Spinal cord (tissue), 10 donors: ENCODE measurements around the gene VDAC2. TPM values are rescaled to one million over a fixed set of nuclear protein-coding genes. Genes with fewer than 3 reads are reported as not detected.
"Not testable (repeated sequence)": the region's sequence is repeated elsewhere in the genome, so short reads cannot be mapped to it uniquely, and the experiment has no call there.

Experiments used
- DNase-seq, 6 donors: peaks; one replicate each; pipeline versions ENCODE4 v3.0.0 to v3.0.0-alpha.2; 2013 to 2015; ENCODE audit warnings: low spot score in 6 of 6, low read depth in 4 of 6
- H3K27ac ChIP-seq: one replicate; pipeline ENCODE4 v1.5.1; 2013; ENCODE audit warnings: low read depth, low read length, control low read depth
- H3K27me3 ChIP-seq: one replicate; pipeline ENCODE4 v1.6.1; 2013; ENCODE audit warnings: low read length; ENCODE audit not compliant: control insufficient read depth, insufficient read depth
- H3K36me3 ChIP-seq: one replicate; pipeline ENCODE4 v1.6.1; 2013; ENCODE audit warnings: low read length; ENCODE audit not compliant: control insufficient read depth, insufficient read depth
- H3K4me1 ChIP-seq: one replicate; pipeline ENCODE4 v1.6.1; 2013; ENCODE audit warnings: low read length; ENCODE audit not compliant: control insufficient read depth, insufficient read depth
- H3K4me3 ChIP-seq: one replicate; pipeline ENCODE4 v1.5.1; 2013; ENCODE audit warnings: low read depth, low read length, control low read depth
- H3K9me3 ChIP-seq: one replicate; pipeline ENCODE4 v1.6.1; 2013; ENCODE audit warnings: low read length; ENCODE audit not compliant: control insufficient read depth, insufficient read depth
- WGBS: methylation state at CpG from one replicate; pipeline ENCODE4 v1.1.5; 2013; ENCODE audit warnings: missing lambda C conversion rate; ENCODE audit not compliant: insufficient coverage; 5-methylcytosine and 5-hydroxymethylcytosine counted together
- polyA plus RNA-seq, 2 donors: library from polyadenylated mRNA; unstranded; fragments of 120-200 nt; gene quantifications; one replicate each; pipeline ENCODE4 v1.2.1, GENCODE V29; 2013; ENCODE audit not compliant: insufficient read length in 2 of 2
- total RNA-seq, 2 donors: library from RNA; depleted of rRNA in 1 of 2; stranded (reverse); fragments of 120-200 nt in 1 of 2; fragments of >200 nt in 1 of 2; gene quantifications; one replicate each; pipeline versions ENCODE4 v1.2.3 to v1.2.4, GENCODE V29; 2013 to 2014
- donor health status: healthy.

Gene VDAC2
- total and polyA plus RNA-seq, 4 donors: 119 to 229 (median 181) TPM

GRCh38 chr10:75206638-75207037, 4.0 kb upstream of the VDAC2 start:
- not testable (repeated sequence) for H3K27ac ChIP-seq, H3K36me3 ChIP-seq, H3K27me3 ChIP-seq, H3K4me1 ChIP-seq, H3K4me3 ChIP-seq, DNase-seq, H3K9me3 ChIP-seq
- 88% methylated on average over 10 of the region's 14 CpGs for whole genome bisulfite sequencing

DNA sequence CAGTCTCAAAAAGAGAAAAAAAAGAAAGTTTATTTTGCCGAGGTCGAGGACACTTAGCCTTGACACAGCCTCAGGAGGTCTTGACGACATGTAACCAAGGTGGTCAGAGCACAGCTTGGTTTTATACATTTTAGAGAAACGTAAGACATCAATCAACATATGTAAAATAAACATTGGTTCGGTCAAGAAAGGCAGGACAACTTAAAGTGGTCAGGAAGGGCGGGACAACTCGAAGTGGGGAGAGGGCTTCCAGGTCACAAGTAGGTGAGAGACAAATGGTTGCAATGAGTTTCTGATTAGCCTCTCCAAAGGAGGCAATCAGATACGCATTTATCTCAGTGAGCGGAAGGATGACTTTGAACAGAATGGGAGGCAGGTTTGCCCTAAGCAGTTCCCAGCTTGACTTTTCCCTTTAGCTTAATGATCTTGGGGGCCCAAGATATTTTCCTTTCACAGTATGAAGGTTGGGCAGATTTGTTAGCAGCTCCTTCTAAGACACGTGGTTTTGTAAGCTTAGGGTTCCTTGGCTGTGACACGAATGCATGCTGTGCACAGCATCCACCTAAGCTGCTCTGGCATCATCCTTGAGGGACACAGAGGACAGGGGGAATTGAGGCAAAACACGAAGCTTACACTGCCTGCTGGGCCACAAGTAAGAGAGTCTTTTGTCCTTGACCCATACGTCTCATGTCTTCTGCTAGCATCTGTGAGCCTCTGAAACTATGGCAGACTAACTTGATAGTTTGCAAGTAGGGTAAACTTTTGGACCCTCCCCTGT, 3.3 kb upstream of the VDAC2 start:
- Histone ChIP-seq H3K36me3 (peaks cover 2% of the 10 kb centered on the region), H3K9me3 (no peaks in the 10 kb centered on the region), H3K4me1 (peaks cover 8% of the 10 kb centered on the region), H3K27me3 (no peaks in the 10 kb centered on the region), H3K27ac (no peak overlapping the region), H3K4me3 (no peak overlapping the region)
- DNase-seq: no peak
- WGBS: 53% methylated on average over 10 of the region's 13 CpGs

- H3K9me3 ChIP-seq: no peaks in the 10 kb centered on the region
- H3K36me3 ChIP-seq: peaks cover 3% of the 10 kb centered on the region
- H3K4me1 ChIP-seq: peaks cover 10% of the 10 kb centered on the region
- no peak for DNase-seq
- WGBS: no CpG with 5 or more reads among the region's 1 CpG
- no peaks in the 10 kb centered on the region for H3K27me3 ChIP-seq
- H3K4me3 ChIP-seq: no peak overlapping the region
- no peak overlapping the region for H3K27ac ChIP-seq
Observed at GRCh38 chr10:75207857-75208144, 2.8 kb upstream of the VDAC2 start.

GRCh38 chr10:75208181-75208580, 2.4 kb upstream of the VDAC2 start:
- H3K4me1 ChIP-seq: peaks cover 10% of the 10 kb centered on the region
- no peak overlapping the region for H3K27ac ChIP-seq
- H3K36me3 ChIP-seq: peaks cover 7% of the 10 kb centered on the region
- no CpG with 5 or more reads among the region's 4 CpGs for WGBS
- H3K27me3 ChIP-seq: no peaks in the 10 kb centered on the region
- peak in 1 of 6 donors; percentile 13 for DNase-seq
- H3K9me3 ChIP-seq: no peaks in the 10 kb centered on the region
- H3K4me3 ChIP-seq: no peak overlapping the region

- Histone ChIP-seq H3K4me1 (peaks cover 10% of the 10 kb centered on the region), H3K4me3 (peak overlapping the region; percentile 84), H3K36me3 (peaks cover 9% of the 10 kb centered on the region), H3K27me3 (no peaks in the 10 kb centered on the region), H3K9me3 (no peaks in the 10 kb centered on the region), H3K27ac (peak overlapping the region; percentile 98)
- WGBS: 86% methylated on average over 6 of the region's 16 CpGs
- DNase-seq: no peak
Observed at GRCh38 chr10:75209086-75209920, 1.3 kb upstream of the VDAC2 start.

- peak overlapping the region; percentile 84 for H3K4me3 ChIP-seq
- H3K9me3 ChIP-seq: no peaks in the 10 kb centered on the region
- no peaks in the 10 kb centered on the region for H3K27me3 ChIP-seq
- WGBS: 0% methylated on average over 16 of the region's 19 CpGs
- H3K4me1 ChIP-seq: peaks cover 10% of the 10 kb centered on the region
- H3K27ac ChIP-seq: peak overlapping the region; percentile 98
- DNase-seq: peak in 5 of 6 donors; percentile 50 to 95 (median 64)
- H3K36me3 ChIP-seq: peaks cover 15% of the 10 kb centered on the region
Observed at GRCh38 chr10:75209921-75210281, 695 bp upstream of the VDAC2 start.

DNA sequence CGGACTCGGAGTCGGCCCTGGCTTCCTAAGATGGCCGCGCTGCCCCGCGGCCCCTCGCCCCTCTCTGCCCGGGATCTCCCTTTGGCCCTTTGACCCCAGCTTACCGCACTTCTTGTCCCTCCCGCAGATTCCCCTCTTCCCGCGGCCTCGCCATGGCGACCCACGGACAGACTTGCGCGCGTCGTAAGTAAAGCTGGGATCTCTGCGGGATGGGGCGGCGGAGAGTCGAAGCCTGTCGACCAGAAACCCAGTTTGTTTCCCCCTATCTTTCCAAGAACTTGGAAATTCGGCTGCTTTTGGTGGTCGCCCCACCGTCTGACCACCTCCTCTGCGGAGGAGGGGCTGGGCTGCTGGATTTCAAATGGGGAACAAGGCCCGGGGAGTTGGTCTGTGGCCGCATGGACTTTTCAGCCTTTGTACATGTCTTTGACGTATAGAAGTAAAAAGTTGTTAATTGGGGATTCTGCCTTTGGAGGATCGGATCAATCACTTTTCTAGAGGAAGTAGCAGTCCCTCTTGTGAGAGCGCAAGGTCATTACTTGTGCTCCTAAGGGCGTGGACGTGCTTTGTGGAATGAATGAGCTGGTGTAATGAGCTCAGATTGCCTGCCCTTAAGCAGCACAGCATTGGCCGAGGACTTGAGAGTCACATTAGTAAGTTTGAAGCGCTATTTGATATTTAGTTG, 553 bp downstream of the VDAC2 start:
- H3K4me1 ChIP-seq: peaks cover 10% of the 10 kb centered on the region
- DNase-seq: peak in 2 of 6 donors; percentile 16 to 22
- H3K27me3 ChIP-seq: no peaks in the 10 kb centered on the region
- WGBS: 0% methylated on average over 36 of the region's 38 CpGs
- peak overlapping the region; percentile 84 for H3K4me3 ChIP-seq
- H3K27ac ChIP-seq: peak overlapping the region; percentile 98
- peaks cover 25% of the 10 kb centered on the region for H3K36me3 ChIP-seq
- H3K9me3 ChIP-seq: no peaks in the 10 kb centered on the region

DNA sequence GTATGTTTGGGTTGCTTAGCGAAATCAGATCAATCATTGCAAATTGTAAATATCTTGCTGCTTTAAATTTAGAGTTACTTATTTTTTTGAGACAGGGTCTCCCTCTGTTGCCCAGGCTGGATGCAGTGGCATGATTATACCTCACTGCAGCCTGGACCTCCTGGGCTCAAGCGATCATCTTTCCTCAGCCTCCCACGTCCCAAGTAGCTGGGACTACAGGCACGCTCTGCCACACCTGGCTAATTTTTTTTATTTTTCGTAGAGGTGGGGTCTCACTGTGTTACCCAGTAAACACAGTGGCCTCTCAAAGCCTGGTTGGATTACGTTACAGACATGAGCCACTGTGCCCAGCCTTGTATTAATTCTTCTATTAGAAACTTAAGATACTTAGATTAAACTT, 1.7 kb downstream of the VDAC2 start:
- 88% methylated on average over 3 of the region's 6 CpGs for WGBS
- Histone ChIP-seq H3K27me3 (no peaks in the 10 kb centered on the region), H3K4me3 (no peak overlapping the region), H3K36me3 (peaks cover 35% of the 10 kb centered on the region), H3K4me1 (peaks cover 10% of the 10 kb centered on the region), H3K9me3 (no peaks in the 10 kb centered on the region), H3K27ac (no peak overlapping the region)
- no peak for DNase-seq

GRCh38 chr10:75220274-75220673, 9.7 kb downstream of the VDAC2 start:
- no peak overlapping the region for H3K27ac ChIP-seq

More at GRCh38 chr10:75220274-75220673, 9.7 kb downstream of the VDAC2 start:
- WGBS: 100% methylated on average over 3 of the region's 4 CpGs
- peaks cover 64% of the 10 kb centered on the region for H3K36me3 ChIP-seq
- DNase-seq: no peak
- H3K27me3 ChIP-seq: no peaks in the 10 kb centered on the region
- no peaks in the 10 kb centered on the region for H3K9me3 ChIP-seq
- no peaks in the 10 kb centered on the region for H3K4me1 ChIP-seq
- no peak overlapping the region for H3K4me3 ChIP-seq
